GM12872 (cell line): Measurements from ENCODE around the gene AP3M1.

Source experiments
- TF ChIP-seq, protein P1 (sequence below): IDR thresholded peaks from 3 replicates; pipeline ENCODE4 v1.5.1; 2011; ENCODE audit warnings: low read depth, mild to moderate bottlenecking, low read length, moderate library complexity; ENCODE audit not compliant: insufficient read depth

AP3M1 gene

GRCh38 chr10:74137992-74138391 is 12.6 kb downstream of the AP3M1 start:
- TF ChIP-seq, protein P1, sequence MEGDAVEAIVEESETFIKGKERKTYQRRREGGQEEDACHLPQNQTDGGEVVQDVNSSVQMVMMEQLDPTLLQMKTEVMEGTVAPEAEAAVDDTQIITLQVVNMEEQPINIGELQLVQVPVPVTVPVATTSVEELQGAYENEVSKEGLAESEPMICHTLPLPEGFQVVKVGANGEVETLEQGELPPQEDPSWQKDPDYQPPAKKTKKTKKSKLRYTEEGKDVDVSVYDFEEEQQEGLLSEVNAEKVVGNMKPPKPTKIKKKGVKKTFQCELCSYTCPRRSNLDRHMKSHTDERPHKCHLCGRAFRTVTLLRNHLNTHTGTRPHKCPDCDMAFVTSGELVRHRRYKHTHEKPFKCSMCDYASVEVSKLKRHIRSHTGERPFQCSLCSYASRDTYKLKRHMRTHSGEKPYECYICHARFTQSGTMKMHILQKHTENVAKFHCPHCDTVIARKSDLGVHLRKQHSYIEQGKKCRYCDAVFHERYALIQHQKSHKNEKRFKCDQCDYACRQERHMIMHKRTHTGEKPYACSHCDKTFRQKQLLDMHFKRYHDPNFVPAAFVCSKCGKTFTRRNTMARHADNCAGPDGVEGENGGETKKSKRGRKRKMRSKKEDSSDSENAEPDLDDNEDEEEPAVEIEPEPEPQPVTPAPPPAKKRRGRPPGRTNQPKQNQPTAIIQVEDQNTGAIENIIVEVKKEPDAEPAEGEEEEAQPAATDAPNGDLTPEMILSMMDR: no peak

GRCh38 chr10:74135452-74135851 is 15.2 kb downstream of the AP3M1 start:
- TF ChIP-seq, protein P1: no peak

DNA sequence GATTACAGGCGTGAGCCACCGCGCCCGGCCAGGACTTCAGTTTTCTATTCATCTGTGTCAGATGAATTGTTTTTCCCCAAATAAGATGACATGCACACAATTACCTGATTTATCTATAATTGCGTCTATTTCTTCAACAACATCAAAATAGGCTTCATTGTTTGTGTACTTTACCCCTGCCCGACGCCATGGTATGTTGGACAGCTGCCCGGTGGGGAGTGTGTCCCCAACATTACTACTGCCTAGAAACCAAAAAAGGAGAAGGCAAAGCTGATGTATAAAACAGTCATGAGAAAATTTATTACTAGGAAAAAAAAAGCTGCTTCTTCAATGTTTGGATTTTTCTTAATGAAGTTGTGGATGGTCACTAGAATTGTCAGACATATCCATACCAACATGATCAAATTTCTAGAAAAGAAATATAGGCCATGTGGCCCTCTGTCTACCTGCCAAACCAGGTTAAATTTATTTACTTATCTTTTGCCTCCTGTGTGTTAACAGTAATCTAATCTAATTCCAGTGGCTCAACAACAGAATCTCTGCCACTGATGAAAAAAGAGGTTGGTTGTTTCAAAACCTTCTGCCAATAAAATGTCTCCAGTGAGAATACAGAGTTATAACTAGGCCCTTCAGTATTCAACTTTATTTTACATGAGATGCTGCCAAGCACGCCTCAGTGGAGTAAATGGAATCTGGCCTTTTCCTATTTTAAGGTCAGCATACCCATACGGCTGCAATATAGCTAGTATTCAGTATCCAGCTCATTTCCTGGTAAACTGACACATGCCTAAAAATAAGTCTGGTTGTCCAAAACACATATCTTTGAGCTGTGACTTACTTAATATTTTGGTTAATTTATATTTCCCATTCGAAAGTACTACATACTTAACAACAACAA is 16.5 kb downstream of the AP3M1 start:
- TF ChIP-seq, protein P1: no peak

DNA sequence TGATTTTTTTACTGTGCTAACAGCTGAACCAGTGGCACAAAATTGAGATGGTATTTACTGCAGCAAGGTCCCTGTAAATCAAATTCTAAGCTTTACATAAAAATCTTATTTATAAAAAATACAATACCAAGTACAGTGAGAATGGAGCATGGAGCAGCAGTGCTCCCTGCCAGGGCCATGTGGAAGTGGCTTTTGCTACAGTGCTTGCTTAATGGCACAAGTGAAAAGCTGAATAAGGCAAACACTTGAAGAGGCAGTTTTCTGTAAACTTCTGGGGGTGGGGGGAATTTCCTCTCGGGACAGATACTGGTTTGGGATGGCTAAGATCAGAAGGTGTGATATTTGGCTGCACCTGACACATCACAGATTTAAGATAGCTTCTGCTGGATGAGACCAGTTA is 27.5 kb downstream of the AP3M1 start:
- TF ChIP-seq, protein P1: no peak

GRCh38 chr10:74122060-74122459 is 28.6 kb downstream of the AP3M1 start:
- TF ChIP-seq, protein P1: no peak

- TF ChIP-seq, protein P1: no peak
Observed at GRCh38 chr10:74121368-74121767, 29.3 kb downstream of the AP3M1 start.

GRCh38 chr10:74120911-74121310 is 29.7 kb downstream of the AP3M1 start:
- TF ChIP-seq, protein P1: no peak
